ENCODE results near the gene NEK10.

Gene NEK10

DNA sequence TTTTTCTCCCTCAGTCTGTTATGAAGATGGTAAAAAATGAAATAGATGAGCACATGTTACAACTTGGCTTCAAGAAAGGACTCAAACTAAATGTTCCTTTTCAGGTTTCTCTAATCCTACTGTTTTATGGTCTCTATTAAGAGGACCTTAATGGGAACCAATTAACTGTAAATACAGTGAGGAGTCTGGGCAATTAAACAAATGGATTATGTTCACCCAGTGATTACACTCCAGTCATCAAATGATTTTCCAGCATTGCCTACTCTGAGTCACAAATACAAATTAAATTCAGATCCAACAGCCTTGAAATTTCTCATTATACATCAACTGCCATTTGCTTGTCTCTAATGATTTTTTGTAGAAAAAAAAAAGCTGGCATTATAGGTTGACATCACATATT, 129.2 kb downstream of the NEK10 start:
- H3K4me2 ChIP-seq = no peak overlapping the region
- H3K4me1 ChIP-seq (ENCODE audit: low read depth, poor library complexity, severe bottlenecking) = no peaks in the 10 kb centered on the region
- H2AFZ ChIP-seq (ENCODE audit: low read depth) = no peak overlapping the region
- no peak overlapping the region for H3K27ac ChIP-seq
- no peaks in the 10 kb centered on the region for H3K27me3 ChIP-seq (ENCODE audit: insufficient read depth, low read depth)
- H4K20me1 ChIP-seq (ENCODE audit: insufficient read depth) = no peaks in the 10 kb centered on the region
- H3K79me2 ChIP-seq (ENCODE audit: insufficient read depth, low read depth) = no peaks in the 10 kb centered on the region
- H3K36me3 ChIP-seq (ENCODE audit: insufficient read depth) = no peaks in the 10 kb centered on the region
- H3K4me3 ChIP-seq (IDR thresholded peaks at IDR 0.05; ENCODE audit: insufficient read depth, low read depth, low read length) = no peak overlapping the region
- no peak overlapping the region for H3K9ac ChIP-seq
- TF ChIP-seq, protein P1, sequence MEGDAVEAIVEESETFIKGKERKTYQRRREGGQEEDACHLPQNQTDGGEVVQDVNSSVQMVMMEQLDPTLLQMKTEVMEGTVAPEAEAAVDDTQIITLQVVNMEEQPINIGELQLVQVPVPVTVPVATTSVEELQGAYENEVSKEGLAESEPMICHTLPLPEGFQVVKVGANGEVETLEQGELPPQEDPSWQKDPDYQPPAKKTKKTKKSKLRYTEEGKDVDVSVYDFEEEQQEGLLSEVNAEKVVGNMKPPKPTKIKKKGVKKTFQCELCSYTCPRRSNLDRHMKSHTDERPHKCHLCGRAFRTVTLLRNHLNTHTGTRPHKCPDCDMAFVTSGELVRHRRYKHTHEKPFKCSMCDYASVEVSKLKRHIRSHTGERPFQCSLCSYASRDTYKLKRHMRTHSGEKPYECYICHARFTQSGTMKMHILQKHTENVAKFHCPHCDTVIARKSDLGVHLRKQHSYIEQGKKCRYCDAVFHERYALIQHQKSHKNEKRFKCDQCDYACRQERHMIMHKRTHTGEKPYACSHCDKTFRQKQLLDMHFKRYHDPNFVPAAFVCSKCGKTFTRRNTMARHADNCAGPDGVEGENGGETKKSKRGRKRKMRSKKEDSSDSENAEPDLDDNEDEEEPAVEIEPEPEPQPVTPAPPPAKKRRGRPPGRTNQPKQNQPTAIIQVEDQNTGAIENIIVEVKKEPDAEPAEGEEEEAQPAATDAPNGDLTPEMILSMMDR (conservative IDR thresholded peaks at IDR 0.05; ENCODE audit: low read depth, low read length) = no peak

DNA sequence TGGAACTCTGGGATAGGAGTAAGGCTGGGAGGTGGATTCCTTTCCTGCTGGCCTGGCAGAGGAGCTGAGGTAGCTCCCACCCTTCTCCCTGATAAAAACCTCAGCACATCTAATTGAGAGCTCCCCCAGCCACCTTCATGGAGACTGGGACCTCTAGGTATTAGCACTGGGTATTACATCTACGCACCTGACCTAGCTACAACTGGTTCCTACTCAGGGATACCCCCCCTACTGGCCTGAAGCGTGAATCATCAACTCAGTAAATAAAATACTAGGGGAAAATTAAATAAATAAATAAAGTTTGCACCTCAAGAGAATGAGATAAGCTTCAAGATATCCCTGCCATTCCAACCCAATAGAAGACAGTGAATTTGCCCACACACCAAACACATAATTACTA, 140.4 kb downstream of the NEK10 start:
- H3K79me2 ChIP-seq (ENCODE audit: insufficient read depth, low read depth) = no peaks in the 10 kb centered on the region
- H3K4me3 ChIP-seq (IDR thresholded peaks at IDR 0.05; ENCODE audit: insufficient read depth, low read depth, low read length) = no peak overlapping the region
- no peaks in the 10 kb centered on the region for H4K20me1 ChIP-seq (ENCODE audit: insufficient read depth)
- H3K27me3 ChIP-seq (ENCODE audit: insufficient read depth, low read depth) = no peaks in the 10 kb centered on the region
- H2AFZ ChIP-seq (ENCODE audit: low read depth) = no peak overlapping the region
- no peak overlapping the region for H3K9ac ChIP-seq
- no peak overlapping the region for H3K27ac ChIP-seq
- H3K4me1 ChIP-seq (ENCODE audit: low read depth, poor library complexity, severe bottlenecking) = no peaks in the 10 kb centered on the region
- TF ChIP-seq, protein P1 (conservative IDR thresholded peaks at IDR 0.05; ENCODE audit: low read depth, low read length) = no peak
- no peak overlapping the region for H3K4me2 ChIP-seq
- H3K36me3 ChIP-seq (ENCODE audit: insufficient read depth) = no peaks in the 10 kb centered on the region

DNA sequence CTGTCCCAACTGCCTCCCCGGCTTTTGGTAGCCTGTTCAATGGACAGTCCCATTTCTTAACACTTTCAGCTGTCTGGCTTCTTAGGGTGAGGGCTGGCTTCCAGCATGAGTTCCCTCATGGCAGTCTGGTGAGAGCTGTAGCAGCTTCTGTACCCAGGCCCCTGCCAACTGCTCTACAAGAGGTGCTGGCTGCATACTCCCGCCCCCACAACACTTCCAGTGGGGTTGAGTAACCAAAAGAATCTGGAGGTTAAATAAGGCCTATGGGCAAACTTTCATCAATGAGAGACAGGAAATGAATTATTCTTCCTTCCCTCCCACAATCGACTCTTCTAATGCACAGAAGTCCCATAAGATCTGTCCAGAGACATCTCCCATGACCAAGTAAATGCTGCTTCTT, 145.0 kb downstream of the NEK10 start:
- Histone ChIP-seq H3K27me3 (ENCODE audit: insufficient read depth, low read depth) (no peaks in the 10 kb centered on the region), H3K27ac (no peak overlapping the region), H2AFZ (ENCODE audit: low read depth) (no peak overlapping the region), H3K4me2 (no peak overlapping the region), H3K4me3 (IDR thresholded peaks at IDR 0.05; ENCODE audit: insufficient read depth, low read depth, low read length) (no peak overlapping the region), H4K20me1 (ENCODE audit: insufficient read depth) (no peaks in the 10 kb centered on the region), H3K9ac (no peak overlapping the region), H3K79me2 (ENCODE audit: insufficient read depth, low read depth) (no peaks in the 10 kb centered on the region), H3K36me3 (ENCODE audit: insufficient read depth) (no peaks in the 10 kb centered on the region), H3K4me1 (ENCODE audit: low read depth, poor library complexity, severe bottlenecking) (no peaks in the 10 kb centered on the region)
- TF ChIP-seq, protein P1 (conservative IDR thresholded peaks at IDR 0.05; ENCODE audit: low read depth, low read length) = no peak

DNA sequence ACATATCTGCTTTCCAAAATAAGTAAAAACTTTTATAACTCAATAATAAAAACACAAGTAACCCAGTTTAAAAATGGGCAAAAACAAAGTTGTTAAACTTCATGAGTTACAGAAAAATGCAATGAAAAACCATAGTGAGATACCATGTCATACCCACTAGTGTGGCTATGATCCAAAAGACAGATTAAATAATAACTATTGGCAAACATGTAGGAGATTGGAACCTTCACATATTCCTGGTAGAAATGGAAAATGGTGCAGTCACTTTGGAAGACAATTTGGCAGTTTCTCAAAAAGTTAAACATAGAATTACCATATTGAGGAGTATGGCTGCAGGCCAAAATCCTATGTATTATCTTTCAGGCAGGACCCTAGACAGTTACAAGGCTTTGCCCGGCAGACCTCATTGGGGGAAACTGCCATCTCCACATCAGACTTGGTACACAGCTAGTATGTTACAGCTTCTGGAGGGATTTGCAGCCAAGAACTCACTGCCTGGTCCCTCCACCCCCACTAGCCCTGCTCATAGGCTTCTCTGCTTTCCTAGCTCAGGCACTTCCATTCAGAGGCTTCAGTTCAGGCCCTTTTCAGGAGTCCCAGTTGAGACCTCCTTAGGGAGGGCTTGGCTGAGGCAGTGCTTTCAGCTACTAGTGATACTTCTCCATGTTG, 147.8 kb downstream of the NEK10 start:
- no peak overlapping the region for H3K9ac ChIP-seq
- no peaks in the 10 kb centered on the region for H3K27me3 ChIP-seq (ENCODE audit: insufficient read depth, low read depth)
- H3K4me2 ChIP-seq = no peak overlapping the region
- no peaks in the 10 kb centered on the region for H3K79me2 ChIP-seq (ENCODE audit: insufficient read depth, low read depth)
- no peak overlapping the region for H2AFZ ChIP-seq (ENCODE audit: low read depth)
- H4K20me1 ChIP-seq (ENCODE audit: insufficient read depth) = no peaks in the 10 kb centered on the region
- no peak overlapping the region for H3K4me3 ChIP-seq (IDR thresholded peaks at IDR 0.05; ENCODE audit: insufficient read depth, low read depth, low read length)
- TF ChIP-seq, protein P1 (conservative IDR thresholded peaks at IDR 0.05; ENCODE audit: low read depth, low read length) = no peak
- no peaks in the 10 kb centered on the region for H3K36me3 ChIP-seq (ENCODE audit: insufficient read depth)
- H3K4me1 ChIP-seq (ENCODE audit: low read depth, poor library complexity, severe bottlenecking) = no peaks in the 10 kb centered on the region
- no peak overlapping the region for H3K27ac ChIP-seq
